K562 (cell line): Measurements from ENCODE around the gene MX1. TPM values are rescaled to one million over a fixed set of nuclear protein-coding genes. Genes with fewer than 3 reads are reported as not detected.

Experiments used
- ATAC-seq: fragments of 200-7000 bp; cut with Tn5 transposase; 3 replicates; pipeline ENCODE4 v1.9.1; 2020; ENCODE audit warnings: moderate library complexity
- BruUV-seq: library from RNA; stranded (reverse); fragments of 400-500 nt; replicated peaks from 2 replicates; lab custom pipeline; 2021; lab: Mats Ljungman, UMichigan
- CTCF ChIA-PET: fragments of 300-600 bp; formaldehyde crosslinking; extraction: SDS; loops from one replicate; lab custom pipeline; 2021; ENCODE audit warnings: low intra/inter-chr PET ratio; lab: Yijun Ruan, JAX
- POLR2A ChIA-PET: fragments of 300-600, 350-650 bp; sonication (Branson Sonifier 250); formaldehyde crosslinking; extraction: SDS; loops from one replicate; lab custom pipeline; 2021; ENCODE audit warnings: antibody characterized with exemption, inconsistent platforms; lab: Yijun Ruan, JAX
- DNase-seq, 4 experiments: peaks; one replicate each; pipeline versions ENCODE4 v3.0.0 to v3.0.0-alpha.2; 2011 to 2018; ENCODE audit warnings: low spot score in 3 of 4, mixed read lengths in 3 of 4; ENCODE audit errors: extremely low read depth in 1 of 4
- FAIRE-seq: peaks from 2 replicates; lab custom pipeline; 2011; peaks lifted over from hg19 to GRCh38; lab: Jason Lieb, UNC
- H2AFZ ChIP-seq: 2 replicates; pipeline ENCODE4 v1.6.0; 2011; ENCODE audit warnings: low read depth, low read length, control low read depth, inconsistent platforms
- H3K27ac ChIP-seq: fragments of 200-600 bp; 3 replicates; pipeline ENCODE4 v1.8.0; 2011; ENCODE audit warnings: low read depth, mild to moderate bottlenecking, control low read depth, inconsistent platforms, low read length, moderate library complexity, mixed read lengths; ENCODE audit errors: extremely low read depth
- H3K27me3 ChIP-seq, 2 experiments: fragments of 300-600 bp in 1 of 2; 2 replicates in 1 of 2; 3 replicates in 1 of 2; pipeline versions ENCODE4 v1.6.0 to v1.8.0; 2011; ENCODE audit warnings: inconsistent platforms in 2 of 2, low read length in 2 of 2, mild to moderate bottlenecking in 1 of 2, mixed read lengths in 1 of 2, moderate library complexity in 1 of 2; ENCODE audit not compliant: control insufficient read depth in 2 of 2, insufficient read depth in 2 of 2
- H3K36me3 ChIP-seq: fragments of 300-600 bp; 3 replicates; pipeline ENCODE4 v1.8.0; 2011; ENCODE audit warnings: mild to moderate bottlenecking, low read length, inconsistent platforms; ENCODE audit not compliant: control insufficient read depth, insufficient read depth
- H3K4me1 ChIP-seq, 2 experiments: fragments of 200-600 bp in 1 of 2; replicated peaks in 1 of 2; 2 replicates in 1 of 2; 3 replicates in 1 of 2; pipeline versions ENCODE4 v1.5.1 to v1.8.0; 2011; ENCODE audit warnings: inconsistent platforms in 2 of 2, low read length in 2 of 2, mild to moderate bottlenecking in 1 of 2, mixed read lengths in 1 of 2, moderate library complexity in 1 of 2; ENCODE audit not compliant: control insufficient read depth in 2 of 2, insufficient read depth in 2 of 2
- H3K4me2 ChIP-seq: 2 replicates; pipeline ENCODE4 v1.6.1; 2011; ENCODE audit warnings: low read length, control low read depth, inconsistent platforms, mixed read lengths; ENCODE audit not compliant: insufficient read depth
- H3K4me3 ChIP-seq: fragments of 200-600 bp; sonication (generic), shearing (Covaris generic); 2 replicates; pipeline ENCODE4 v1.5.1; 2016; ENCODE audit warnings: control low read depth, inconsistent platforms
- H3K79me2 ChIP-seq: fragments of 200-600 bp; 3 replicates; pipeline ENCODE4 v1.8.0; 2011; ENCODE audit warnings: low read length, inconsistent platforms; ENCODE audit not compliant: control insufficient read depth, insufficient read depth
- H3K9ac ChIP-seq, 2 experiments: 2 replicates each; pipeline versions ENCODE4 v1.6.0 to v1.6.1; 2011; ENCODE audit warnings: low read depth in 2 of 2, low read length in 2 of 2, control low read depth in 1 of 2, inconsistent platforms in 1 of 2, mild to moderate bottlenecking in 1 of 2, mixed read lengths in 1 of 2; ENCODE audit not compliant: insufficient read depth in 1 of 2
- H3K9me1 ChIP-seq: one replicate; pipeline ENCODE4 v1.6.0; 2011; ENCODE audit warnings: inconsistent platforms, mild to moderate bottlenecking, low read length, moderate library complexity; ENCODE audit not compliant: control insufficient read depth, insufficient read depth
- H3K9me3 ChIP-seq: replicated peaks from 2 replicates; pipeline ENCODE4 v1.5.1; 2011; ENCODE audit warnings: low read depth, low read length, inconsistent platforms; ENCODE audit not compliant: control insufficient read depth, insufficient read depth
- H4K20me1 ChIP-seq: replicated peaks from 2 replicates; pipeline ENCODE4 v1.6.1; 2011; ENCODE audit warnings: low read length, inconsistent platforms, mixed read lengths; ENCODE audit not compliant: control insufficient read depth, insufficient read depth
- ARID2 ChIP-seq: fragments of 450-650 bp; IDR thresholded peaks from 2 replicates; pipeline ENCODE4 v1.6.1; 2017; ENCODE audit warnings: antibody characterized with exemption, mild to moderate bottlenecking
- CAMTA2 ChIP-seq: fragments of 250-450 bp; sonication (Bioruptor Pico); conservative IDR thresholded peaks from 2 replicates; pipeline ENCODE4 v1.5.1; 2022
- FOXJ2 ChIP-seq: fragments of 200-800 bp; sonication (Bioruptor generic); IDR thresholded peaks from 2 replicates; pipeline ENCODE4 v1.6.1; 2016; ENCODE audit warnings: missing genetic modification characterization, missing compliant biosample characterization
- FOXO4 ChIP-seq: fragments of 450-650 bp; formaldehyde crosslinking; IDR thresholded peaks from 2 replicates; pipeline ENCODE4 v1.4.0; 2020; ENCODE audit warnings: mild to moderate bottlenecking, moderate library complexity
- NFYB ChIP-seq: IDR thresholded peaks from 2 replicates; pipeline ENCODE4 v1.6.1; 2011; ENCODE audit warnings: mild to moderate bottlenecking, moderate library complexity; ENCODE audit not compliant: insufficient read length; ENCODE audit errors: extremely low read depth
- POLR2A ChIP-seq: fragments of 450-650 bp; conservative IDR thresholded peaks from 2 replicates; pipeline ENCODE4 v1.6.1; 2016
- POU5F1 ChIP-seq: fragments of 150-350 bp; IDR thresholded peaks from 2 replicates; pipeline ENCODE4 v1.6.1; 2014; ENCODE audit warnings: borderline replicate concordance, low read length, low read depth, mild to moderate bottlenecking; ENCODE audit not compliant: partially characterized antibody
- RREB1 ChIP-seq: fragments of 250-450 bp; sonication (Bioruptor Pico); IDR thresholded peaks from 2 replicates; pipeline ENCODE4 v1.4.0; 2020
- SIN3B ChIP-seq: fragments of 450-650 bp; IDR thresholded peaks from 2 replicates; pipeline ENCODE4 v1.6.1; 2017; ENCODE audit warnings: low read depth, mild to moderate bottlenecking, moderate library complexity
- ZNF3 ChIP-seq: fragments of 250-450 bp; sonication (Bioruptor Pico); IDR thresholded peaks from 2 replicates; pipeline ENCODE4 v1.5.0; 2021; ENCODE audit warnings: mild to moderate bottlenecking, moderate library complexity
- WGBS: fragments of 100-300 bp; shearing (Covaris generic); methylation state at CpG from one replicate; pipeline ENCODE4 v1.1.6; 2016; ENCODE audit warnings: low coverage, mixed read lengths; ENCODE audit not compliant: insufficient coverage; ENCODE audit errors: missing lambda C conversion rate; 5-methylcytosine and 5-hydroxymethylcytosine counted together
- in situ Hi-C: fragments of 300-500 bp; cut with MboI; formaldehyde crosslinking; loops from 4 replicates; pipeline ENCODE4 v1.15.0; 2018; ENCODE audit warnings: inconsistent platforms, mixed read lengths
- intact Hi-C: fragments of 100-400 bp; cut with micrococcal nuclease; formaldehyde crosslinking; loops from 2 replicates; pipeline ENCODE4 v1.14.2; 2022
- polyA plus RNA-seq, 8 experiments: library from polyadenylated mRNA; depleted of rRNA in 4 of 8; stranded (reverse) in 5 of 8; unstranded in 3 of 8; fragments of >200 nt; fragmentation: Nextera tagmentation in 2 of 8; fragmentation: Illumina TruSeq in 1 of 8; extraction: Ambion mirVana in 2 of 8; extraction: Trizol in 1 of 8; gene quantifications; 2 replicates each; pipeline versions ENCODE4 v1.2.1 to v1.2.3, GENCODE V29; 2011 to 2014; ENCODE audit warnings: inconsistent platforms in 1 of 8, missing spikeins in 1 of 8
- total RNA-seq, 7 experiments: library from RNA; depleted of rRNA in 6 of 7; stranded (reverse); fragments of >200 nt in 6 of 7; fragmentation: Illumina TruSeq in 2 of 7; extraction: Trizol in 2 of 7; gene quantifications; 2 replicates each; pipeline versions ENCODE4 v1.2.1 to v1.2.3, GENCODE V29; 2011 to 2021; ENCODE audit warnings: low replicate concordance in 1 of 7
- TF ChIP-seq, protein P1 (sequence below): sonication (generic); formaldehyde crosslinking; IDR thresholded peaks from 2 replicates; pipeline ENCODE4 v1.8.0; 2022; ENCODE audit warnings: mild to moderate bottlenecking, missing genetic modification reagents
- TF ChIP-seq, protein P2 (sequence below): fragments of 250-450 bp; sonication (Bioruptor Pico); IDR thresholded peaks from 2 replicates; pipeline ENCODE4 v1.5.0; 2020; ENCODE audit warnings: mild to moderate bottlenecking, borderline replicate concordance

Gene MX1
- total and polyA plus RNA-seq, 9 of the 15 experiments (the other 6 are each of a cell fraction or from before 2014, with no cell fraction given), result 0.07 to 0.51 (median 0.21) TPM; not detected in 5

DNA sequence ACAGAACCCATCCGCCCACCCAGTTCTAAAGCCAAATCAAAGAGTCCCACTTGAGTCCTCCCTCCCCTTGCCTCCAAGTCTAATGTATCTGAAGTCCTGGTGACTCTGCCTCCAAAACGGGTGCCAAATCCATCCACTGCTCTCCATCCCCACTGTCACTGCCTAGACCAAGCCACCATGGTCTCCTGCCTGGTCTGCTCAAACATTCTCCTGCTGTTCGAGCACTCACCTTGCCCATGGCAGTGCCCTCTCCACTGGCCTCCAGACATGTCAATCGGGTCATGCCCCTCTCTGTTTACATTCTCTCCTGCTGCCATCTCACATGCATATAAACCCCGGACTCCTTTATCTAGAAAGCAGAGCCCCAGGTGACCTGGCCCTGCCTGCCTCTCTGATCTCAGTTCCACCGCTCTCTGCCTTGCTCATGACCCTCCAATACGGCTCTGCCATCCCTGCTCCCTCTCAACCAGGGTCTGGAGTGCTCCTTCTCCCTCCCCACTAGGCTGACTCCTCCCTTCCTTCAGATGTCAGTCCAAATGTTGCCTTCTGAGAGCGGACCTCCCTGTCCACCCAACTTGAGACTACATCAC is 32.1 kb upstream of the MX1 start:
- FAIRE-seq, result no peak
- WGBS, result under 1% methylated on average over 8 of the region's 8 CpGs
- TF ChIP-seq, protein P1, sequence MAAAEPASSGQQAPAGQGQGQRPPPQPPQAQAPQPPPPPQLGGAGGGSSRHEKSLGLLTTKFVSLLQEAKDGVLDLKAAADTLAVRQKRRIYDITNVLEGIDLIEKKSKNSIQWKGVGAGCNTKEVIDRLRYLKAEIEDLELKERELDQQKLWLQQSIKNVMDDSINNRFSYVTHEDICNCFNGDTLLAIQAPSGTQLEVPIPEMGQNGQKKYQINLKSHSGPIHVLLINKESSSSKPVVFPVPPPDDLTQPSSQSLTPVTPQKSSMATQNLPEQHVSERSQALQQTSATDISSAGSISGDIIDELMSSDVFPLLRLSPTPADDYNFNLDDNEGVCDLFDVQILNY, result no peak
- no peak for TF ChIP-seq CAMTA2
- TF ChIP-seq FOXJ2 (tag), result no peak
- no peak for TF ChIP-seq ARID2
- TF ChIP-seq ZNF3 (CRISPR knock-in tag), result no peak
- TF ChIP-seq NFYB, result no peak
- TF ChIP-seq, protein P2, sequence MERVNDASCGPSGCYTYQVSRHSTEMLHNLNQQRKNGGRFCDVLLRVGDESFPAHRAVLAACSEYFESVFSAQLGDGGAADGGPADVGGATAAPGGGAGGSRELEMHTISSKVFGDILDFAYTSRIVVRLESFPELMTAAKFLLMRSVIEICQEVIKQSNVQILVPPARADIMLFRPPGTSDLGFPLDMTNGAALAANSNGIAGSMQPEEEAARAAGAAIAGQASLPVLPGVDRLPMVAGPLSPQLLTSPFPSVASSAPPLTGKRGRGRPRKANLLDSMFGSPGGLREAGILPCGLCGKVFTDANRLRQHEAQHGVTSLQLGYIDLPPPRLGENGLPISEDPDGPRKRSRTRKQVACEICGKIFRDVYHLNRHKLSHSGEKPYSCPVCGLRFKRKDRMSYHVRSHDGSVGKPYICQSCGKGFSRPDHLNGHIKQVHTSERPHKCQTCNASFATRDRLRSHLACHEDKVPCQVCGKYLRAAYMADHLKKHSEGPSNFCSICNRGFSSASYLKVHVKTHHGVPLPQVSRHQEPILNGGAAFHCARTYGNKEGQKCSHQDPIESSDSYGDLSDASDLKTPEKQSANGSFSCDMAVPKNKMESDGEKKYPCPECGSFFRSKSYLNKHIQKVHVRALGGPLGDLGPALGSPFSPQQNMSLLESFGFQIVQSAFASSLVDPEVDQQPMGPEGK (CRISPR knock-in tag), result no peak
- no peak for TF ChIP-seq POU5F1
- TF ChIP-seq RREB1 (CRISPR knock-in tag), result no peak
- no peak for TF ChIP-seq FOXO4 (CRISPR knock-in tag)
- TF ChIP-seq POLR2A, result no peak
- no peak for TF ChIP-seq SIN3B

More for the DNA sequence above, 32.1 kb upstream of the MX1 start:
- Histone ChIP-seq H3K36me3 (no peaks in the 10 kb centered on the region), H4K20me1 (no peaks in the 10 kb centered on the region; the same call in 1 of the 2 replicates), H3K4me2 (no peak overlapping the region), H3K9ac (no peak overlapping the region), H2AFZ (no peak overlapping the region), H3K79me2 (no peaks in the 10 kb centered on the region), H3K27ac (no peak overlapping the region), H3K4me3 (no peak overlapping the region), H3K9me3 (no peaks in the 10 kb centered on the region), H3K27me3 (peaks cover 3 to 34% of the 10 kb centered on the region in 2 experiments), H3K9me1 (no peaks in the 10 kb centered on the region), H3K4me1 (no peaks in the 10 kb centered on the region)
- ATAC-seq (no peak), DNase-seq (no peak)
- intact Hi-C loops (no loop called here), in situ Hi-C loops (no loop called here)
- no TSS peak for BruUV-seq
- CTCF ChIA-PET, result no interaction called here
- POLR2A ChIA-PET, result no interaction called here
